Stimulated activated CD8-positive, alpha-beta memory T cell treated with anti-CD3 and anti-CD28 coated beads, Interleukin-2, amount 100 ng/mL, for 1 hour (primary cell): Measurements from ENCODE around the gene PPM1J.

Source experiments
- DNase-seq, 2 donors: peaks; one replicate each; pipeline ENCODE4 v3.0.0-alpha.2; 2020; ENCODE audit warnings: low read depth in 2 of 2

PPM1J gene

DNA sequence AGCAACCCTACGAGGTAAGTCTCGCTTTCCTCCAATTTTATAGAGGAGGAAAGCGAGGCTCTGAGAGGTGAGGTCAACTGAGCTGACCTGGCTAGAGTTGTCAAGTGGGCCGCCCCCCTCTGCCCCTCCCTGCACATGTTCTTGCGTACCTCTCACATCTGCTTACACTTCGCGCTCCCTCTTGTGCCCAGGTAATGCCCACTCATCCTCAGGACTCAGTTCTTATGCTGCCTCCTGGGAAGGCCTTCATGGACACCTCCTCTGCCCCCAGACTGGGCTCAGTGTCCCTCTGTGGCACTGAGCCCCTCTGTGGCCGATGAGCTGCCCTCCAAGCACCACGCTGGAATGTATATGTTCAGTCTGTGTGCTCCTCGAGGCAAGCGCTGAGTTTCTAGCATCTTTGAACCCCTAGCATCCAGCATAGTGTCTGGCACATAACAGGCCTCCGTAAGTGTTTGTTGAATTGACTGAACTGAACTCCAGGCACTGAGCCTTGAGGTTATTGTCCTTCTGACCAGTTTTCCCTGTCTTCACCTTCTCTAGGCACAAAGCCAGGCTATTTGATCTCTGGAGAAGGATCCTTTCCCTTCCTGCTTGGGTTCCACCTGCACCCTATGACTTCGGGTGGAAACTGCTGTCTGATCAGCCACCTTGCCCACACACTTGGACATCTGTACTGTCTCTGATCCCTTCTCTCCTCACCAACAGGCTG lies 27.2 kb downstream of the PPM1J start:
- no peak for DNase-seq

DNA sequence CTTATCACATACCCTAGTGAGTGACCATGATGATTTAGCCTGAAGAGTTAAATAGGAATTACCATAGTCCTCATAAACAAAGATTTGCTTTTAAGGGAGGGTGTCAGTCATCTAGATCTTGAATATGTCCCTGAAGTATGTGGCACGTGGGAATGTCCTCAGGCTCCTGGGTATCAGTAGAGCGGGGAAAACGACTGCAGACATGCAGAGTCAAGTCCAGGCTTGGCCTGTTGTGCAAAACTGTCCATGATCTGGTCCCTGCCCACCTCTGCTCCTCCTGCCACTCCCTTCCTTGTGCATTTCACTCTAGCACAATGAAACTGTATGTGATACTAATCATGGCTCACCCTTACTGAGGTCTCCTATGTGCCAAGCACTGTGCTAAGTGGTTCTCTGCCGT lies 27.8 kb downstream of the PPM1J start:
- DNase-seq = no peak

DNA sequence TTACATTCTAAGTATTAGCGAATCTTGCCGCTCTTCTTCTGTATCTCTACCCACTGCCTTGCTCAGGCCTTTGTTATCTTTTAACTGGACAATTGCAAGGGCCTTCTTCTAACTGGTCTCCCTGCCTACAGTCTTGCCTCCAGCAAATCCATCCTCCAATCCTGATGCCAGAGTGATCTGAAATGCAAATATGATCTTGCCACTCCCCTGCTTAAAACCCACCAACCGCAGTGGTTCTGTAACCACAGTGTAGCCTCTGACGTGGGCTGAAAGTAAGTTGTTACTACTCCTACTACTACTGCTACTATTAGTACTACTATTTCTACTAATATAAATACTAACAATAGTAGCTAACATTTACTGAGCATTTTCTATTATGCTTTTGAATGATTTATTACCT lies 28.3 kb downstream of the PPM1J start:
- no peak for DNase-seq

DNA sequence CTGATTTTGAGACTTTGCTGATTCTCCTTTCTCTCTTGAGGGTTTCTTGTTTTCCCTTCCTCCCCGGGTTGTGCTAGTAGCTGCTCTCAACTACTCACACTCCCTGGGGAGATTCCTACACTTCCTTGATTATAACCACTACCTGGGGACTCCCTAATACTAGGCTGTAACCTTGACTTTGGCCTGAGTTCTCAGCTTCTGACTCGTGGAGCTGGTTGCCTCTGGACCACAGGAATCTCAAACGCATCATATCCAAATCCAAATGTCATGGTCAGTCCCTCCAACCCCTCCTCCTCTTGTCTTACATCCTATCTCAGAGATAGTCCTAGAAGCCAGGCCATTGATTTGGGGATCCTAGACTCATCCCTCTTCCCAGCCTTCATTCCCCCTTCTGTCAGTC lies 28.7 kb downstream of the PPM1J start:
- no peak for DNase-seq

DNA sequence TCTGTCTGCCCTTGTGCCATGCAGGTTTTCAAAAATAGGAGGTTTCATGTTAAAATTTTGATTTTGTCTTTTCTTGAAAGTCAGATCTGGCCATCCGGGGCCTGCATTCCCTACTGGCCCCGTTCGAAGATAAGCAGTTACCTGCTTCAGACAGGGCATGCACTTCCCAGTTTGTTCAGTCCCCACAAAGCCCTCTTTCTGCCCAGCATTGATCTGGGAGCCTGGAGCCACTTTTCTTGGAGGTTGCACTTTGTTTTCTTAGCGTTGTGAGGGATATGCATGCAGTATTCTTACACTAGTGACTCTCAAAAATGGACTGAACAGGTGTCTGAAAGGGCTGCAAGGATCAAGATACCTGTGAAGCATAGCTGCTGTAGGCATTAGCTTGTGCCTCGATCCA lies 29.2 kb downstream of the PPM1J start:
- no peak for DNase-seq

DNA sequence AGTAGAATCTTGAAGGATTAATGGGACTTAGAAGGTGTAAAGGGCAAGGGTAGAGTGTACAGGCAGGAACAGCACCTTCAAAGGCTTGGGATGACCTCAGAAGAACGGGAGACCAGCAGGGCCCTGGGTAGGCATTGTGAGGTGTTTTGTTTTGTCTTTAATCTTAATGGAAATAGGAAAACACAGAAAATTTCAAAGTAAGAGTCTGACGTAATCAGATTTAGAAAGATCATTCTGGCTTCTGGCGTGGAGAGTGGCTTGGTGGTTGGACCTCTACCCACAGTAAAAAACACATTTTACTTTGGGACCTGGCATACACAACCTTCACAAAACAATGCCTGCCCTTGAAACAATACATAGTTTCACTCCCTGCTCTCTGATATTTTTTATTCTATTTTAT lies 36.5 kb downstream of the PPM1J start:
- DNase-seq = no peak

DNA sequence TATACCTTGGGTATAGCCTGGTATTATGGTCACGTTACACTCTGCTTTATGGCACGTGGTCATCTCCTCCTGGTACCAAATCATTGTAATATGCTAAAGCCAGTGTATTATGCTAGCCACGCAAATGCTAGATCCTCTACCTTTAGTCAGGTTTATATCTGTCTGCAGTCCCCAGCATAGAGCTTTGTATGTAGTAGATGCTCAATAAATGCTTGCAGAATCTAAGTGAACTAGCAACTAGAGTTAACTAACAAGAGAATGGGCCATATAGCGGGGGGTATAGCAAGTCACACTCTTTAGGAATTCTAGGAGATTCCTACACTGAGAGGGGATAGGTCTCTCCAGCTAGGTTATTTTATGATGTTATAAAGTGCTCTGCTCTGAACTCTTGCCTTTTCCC lies 37.6 kb downstream of the PPM1J start:
- DNase-seq = no peak

DNA sequence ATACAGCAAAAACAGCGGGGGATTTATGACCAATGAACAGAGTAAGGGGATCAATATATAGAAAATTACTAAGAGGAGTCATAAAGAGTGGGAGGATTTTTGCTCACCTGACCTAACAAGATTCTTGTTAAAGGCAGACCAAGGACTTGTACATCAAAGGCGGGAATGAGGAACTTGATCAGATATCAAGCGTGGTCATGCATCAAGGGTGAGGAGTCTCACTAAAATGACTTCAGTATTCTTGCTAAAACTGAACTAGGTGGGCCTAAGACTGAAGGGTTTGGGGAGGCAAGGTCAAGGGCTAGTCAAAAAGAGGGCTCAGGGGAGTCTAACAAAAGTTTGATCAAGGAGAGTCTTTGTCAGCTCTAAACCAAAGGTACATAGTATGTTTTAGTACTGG lies 38.6 kb downstream of the PPM1J start:
- DNase-seq = no peak

DNA sequence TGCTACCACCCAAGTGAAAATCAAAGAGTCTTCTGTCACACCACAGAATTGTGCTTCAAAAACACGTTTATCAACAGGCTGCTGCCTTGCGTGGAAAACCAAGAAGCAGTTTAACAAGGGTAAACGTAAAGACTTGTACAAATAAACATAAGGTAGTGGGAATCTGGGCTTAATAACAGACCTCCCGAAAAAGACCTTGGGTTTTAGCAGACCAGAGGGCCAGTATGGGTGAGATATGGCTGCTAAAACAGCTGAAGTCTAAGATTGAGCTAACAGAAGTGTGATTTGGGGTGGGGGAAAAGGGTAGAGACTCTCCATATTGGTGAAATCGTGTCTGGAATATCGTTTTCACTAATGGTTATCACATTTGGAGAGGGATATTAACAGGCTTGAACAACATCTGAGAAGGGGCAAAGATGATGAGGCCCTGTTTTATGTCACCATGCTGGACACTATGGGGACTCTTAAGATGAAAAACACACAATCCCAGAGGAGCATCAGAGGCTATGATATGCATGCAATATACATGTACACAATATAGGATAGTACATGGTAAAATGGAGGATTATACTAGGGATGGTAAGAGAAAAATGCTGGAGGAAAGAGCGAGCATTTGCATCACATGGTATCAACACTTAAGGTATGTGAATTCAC lies 39.3 kb downstream of the PPM1J start:
- DNase-seq = no peak

DNA sequence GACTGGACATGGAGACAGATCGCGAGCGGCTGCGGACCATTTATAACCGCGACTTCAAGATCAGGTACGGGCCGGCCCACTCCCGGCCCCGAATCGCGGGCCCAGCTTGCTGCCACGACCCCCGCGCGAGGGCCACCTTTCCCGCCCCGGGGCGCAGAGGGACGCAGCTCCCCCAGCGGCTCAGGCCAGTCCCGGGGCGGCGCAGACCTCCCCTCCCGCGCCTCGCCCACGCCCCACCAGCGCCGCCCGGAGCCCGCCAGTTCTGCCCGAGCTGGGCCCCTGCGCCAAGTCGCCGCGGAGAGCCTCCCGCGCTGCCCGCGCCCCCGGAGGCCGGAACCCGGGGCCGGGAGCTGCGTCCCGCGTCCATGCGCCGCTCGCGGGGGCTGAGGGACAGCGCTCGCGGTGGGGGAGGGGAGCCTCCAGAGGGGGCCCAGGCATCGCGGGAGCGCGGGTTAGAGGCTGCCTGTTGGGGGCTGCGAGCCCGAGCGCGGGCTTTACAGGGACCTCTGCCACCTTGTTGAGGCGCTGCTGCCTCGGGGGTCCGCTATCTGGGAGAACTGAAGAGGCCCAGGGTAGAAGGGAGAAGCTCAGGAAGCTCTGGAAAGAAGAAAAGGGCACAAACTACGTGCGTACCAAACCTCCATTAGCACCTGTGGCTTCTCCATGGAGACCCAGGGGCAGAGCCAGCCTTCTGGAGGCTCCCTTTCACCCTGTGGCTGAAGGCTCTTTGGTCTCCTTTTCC lies 40.0 kb downstream of the PPM1J start:
- DNase-seq = peak in 1 of 2 donors; percentile 16

DNA sequence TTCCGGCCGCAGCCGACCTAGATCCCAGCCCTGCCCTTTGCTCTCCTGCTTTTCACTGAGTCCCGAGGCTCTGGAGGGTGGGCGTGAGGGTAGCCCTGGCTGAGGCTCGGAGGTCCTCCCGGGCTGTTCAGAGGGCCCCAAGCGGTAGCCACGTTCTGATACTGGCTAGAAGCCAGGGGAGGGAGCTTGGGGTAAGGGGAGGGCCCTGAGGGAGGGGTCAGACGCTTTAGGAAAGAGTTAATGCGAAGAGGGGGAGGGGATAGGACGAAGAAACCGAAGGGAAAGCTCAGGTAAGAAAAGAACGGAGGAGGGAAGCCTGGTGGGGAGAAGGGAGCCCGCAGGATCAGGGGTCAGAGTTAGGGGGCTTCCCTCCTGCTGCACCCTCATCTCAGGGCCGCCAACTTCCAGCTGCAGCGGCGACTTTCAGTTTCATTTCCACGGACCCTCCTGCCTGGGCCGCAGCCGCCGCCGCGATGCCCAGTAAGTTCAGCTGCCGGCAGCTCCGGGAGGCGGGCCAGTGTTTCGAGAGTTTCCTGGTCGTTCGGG lies 40.6 kb downstream of the PPM1J start, which contains the start of gene MOV10:
TSS of gene MOV10 (plus strand) at position 220 of the 546 bp plus-strand sequence. CDS start at position 474, 254 bp downstream.
- peak; percentile 15 to 35 for DNase-seq

DNA sequence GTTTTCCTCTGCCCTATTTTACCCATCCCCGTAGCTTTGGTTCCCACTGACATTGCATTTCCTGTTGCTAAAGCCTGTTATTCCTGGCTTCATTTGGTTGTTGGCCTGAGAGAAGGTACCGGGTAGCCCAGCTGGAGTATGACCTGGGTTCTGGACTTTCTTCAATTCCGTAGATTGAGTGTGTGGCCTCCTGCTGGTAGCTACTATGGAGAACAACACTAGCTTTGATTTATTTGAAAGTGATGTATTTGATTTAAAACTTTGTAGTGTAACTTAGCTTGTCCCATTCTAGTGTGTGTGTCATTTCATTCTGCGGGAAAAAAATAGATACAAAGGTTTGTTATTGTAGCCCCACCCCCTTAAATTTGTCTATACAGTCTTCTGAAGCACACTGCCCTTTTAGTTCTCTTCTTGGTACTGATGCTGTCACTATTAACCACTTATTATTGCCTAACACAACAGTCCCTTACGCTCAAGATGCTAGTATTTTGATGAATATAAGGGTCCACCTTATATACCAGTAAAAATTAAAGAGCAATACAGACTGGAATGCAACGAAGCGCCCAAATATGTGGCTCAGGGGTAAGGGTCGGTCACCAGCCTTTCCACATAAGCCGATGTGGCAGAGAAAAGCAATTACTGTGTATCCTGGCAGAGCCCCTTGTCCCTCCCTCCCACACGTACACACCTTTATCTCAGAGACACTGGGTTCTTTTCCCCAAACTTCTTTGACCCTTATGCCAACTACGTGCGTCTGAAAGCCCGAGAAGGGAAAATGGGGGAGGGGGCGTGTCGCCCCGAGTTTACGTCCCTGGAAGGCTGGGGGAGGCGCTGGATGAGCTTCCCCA lies 41.3 kb downstream of the PPM1J start:
- no peak for DNase-seq

DNA sequence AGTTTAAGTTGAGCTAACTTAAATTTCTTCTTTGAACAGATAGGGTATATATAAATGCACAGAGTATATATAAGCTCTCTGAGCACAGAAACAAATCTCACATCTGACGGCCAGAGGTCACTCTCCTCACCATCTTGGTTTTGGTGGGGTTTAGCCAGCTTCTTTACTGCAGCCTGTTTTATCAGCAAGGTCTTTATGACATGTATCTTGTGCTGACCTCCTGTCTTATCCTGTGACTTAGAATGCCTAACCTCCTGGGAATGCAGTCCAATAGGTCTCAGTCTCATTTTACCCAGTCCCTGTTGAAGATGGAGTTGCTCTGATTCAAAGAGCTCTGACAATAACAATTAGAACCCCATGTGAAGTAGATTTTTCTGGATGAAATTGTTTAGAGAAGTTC lies 42.3 kb downstream of the PPM1J start:
- no peak for DNase-seq

DNA sequence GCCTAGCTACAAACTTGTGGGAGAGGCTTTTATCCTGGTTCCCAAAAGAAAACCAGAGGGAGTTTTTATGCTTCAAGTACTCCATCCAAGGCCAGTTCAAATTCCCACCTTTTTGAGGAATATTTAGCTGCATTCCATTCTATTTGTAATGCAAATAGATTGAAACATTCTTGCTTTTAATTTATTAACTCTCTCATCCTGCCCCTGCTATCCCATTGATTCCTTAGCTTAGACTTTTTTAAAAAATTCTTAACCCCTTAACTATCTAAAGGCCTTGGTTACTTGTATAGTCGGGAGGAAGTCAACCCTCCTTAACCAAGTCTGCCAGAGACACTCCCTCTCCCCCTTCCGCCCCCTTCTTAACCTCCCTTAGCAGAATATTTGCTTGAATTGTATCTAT lies 43.1 kb downstream of the PPM1J start:
- no peak for DNase-seq

DNA sequence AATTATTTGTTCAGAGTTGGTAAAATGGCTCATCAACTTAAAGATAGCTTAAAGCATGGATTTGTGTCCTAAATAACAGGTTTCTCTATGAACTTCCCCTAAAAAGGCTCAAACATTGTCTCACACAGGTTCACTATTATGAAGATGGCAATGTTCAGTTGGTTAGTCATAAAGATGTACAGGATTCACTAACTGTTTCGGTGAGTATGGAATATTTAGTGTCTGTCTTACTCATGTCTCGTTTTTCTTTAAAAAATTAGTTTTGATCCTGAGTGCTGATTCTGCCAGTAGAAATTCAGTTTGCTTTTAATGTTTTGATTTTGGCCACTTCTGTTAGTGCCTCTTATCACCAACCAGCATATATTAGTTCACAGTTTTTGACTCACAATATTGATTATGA lies 48.2 kb downstream of the PPM1J start:
- DNase-seq = no peak

DNA sequence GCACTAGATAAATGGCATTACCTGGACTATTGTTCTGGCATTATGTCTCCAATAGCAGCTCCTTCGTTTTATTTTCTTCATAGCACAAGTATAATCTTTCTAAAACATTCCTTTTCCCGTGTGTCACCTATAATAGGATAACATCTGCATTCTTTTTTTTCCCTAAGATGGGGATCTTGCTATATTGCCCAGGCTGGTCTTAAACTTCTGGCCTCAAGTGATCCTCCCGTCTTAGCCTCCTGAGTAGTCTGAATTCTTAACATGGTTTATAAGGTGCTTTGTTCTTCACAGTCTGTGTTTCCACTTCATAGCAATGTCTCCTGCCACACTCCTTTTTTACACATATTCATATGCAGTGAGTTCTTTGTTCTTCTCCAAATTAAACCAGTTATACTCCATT lies 49.3 kb downstream of the PPM1J start:
- no peak for DNase-seq
